Measurements from ENCODE around the gene MARK3. TPM values are rescaled to one million over a fixed set of nuclear protein-coding genes. Genes with fewer than 3 reads are reported as not detected.
A peak's percentile ranks its signal among the peaks of the same experiment; 100 is the strongest.

The MARK3 gene
- total RNA-seq, 1 experiment from 2014 or later: 81.9 TPM

DNA sequence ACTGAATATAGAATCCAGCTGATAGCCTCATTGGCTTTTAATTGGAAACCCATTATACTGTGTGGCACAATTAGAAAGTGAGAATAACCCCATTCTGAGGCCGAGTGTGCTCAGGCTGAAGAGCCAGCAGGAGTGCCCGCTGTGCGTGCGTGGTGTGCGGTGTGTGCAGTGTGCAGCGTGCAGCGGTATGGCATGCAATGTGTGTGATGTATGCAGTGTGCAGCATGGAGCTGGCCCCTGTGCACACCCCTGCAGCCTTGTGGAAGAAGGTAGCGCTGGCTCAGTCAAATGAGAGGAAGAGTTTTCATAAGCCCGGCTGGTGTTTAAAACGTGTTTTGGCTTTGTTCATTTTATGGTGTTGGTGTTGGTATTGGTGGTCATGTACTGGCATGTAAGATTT, 114.5 kb downstream of the MARK3 start:
- H3K27me3 ChIP-seq (ENCODE audit: insufficient read depth, low read length): no peaks in the 10 kb centered on the region
- H4K91ac ChIP-seq (ENCODE audit: insufficient read length, low read depth, low read length): no peak overlapping the region
- no peaks in the 10 kb centered on the region for H4K20me1 ChIP-seq (ENCODE audit: control insufficient read depth, insufficient read depth, insufficient read length)
- TF ChIP-seq, protein P1, sequence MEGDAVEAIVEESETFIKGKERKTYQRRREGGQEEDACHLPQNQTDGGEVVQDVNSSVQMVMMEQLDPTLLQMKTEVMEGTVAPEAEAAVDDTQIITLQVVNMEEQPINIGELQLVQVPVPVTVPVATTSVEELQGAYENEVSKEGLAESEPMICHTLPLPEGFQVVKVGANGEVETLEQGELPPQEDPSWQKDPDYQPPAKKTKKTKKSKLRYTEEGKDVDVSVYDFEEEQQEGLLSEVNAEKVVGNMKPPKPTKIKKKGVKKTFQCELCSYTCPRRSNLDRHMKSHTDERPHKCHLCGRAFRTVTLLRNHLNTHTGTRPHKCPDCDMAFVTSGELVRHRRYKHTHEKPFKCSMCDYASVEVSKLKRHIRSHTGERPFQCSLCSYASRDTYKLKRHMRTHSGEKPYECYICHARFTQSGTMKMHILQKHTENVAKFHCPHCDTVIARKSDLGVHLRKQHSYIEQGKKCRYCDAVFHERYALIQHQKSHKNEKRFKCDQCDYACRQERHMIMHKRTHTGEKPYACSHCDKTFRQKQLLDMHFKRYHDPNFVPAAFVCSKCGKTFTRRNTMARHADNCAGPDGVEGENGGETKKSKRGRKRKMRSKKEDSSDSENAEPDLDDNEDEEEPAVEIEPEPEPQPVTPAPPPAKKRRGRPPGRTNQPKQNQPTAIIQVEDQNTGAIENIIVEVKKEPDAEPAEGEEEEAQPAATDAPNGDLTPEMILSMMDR (conservative IDR thresholded peaks at IDR 0.05): no peak
- no peak overlapping the region for H2BK120ac ChIP-seq (ENCODE audit: low read depth, low read length, poor library complexity, severe bottlenecking)
- no peak overlapping the region for H3K4me2 ChIP-seq (ENCODE audit: insufficient read depth, insufficient read length, low read length)
- WGBS (ENCODE audit: extremely low coverage, insufficient read length, low lambda C conversion rate): no CpG with 5 or more reads among the region's 10 CpGs
- H3K18ac ChIP-seq (ENCODE audit: insufficient read length, low read depth, low read length): no peak overlapping the region
- no peak overlapping the region for H4K5ac ChIP-seq (ENCODE audit: insufficient read length, low read depth, low read length)
- H2AFZ ChIP-seq (ENCODE audit: low read length): no peak overlapping the region
- no peak overlapping the region for H3K4ac ChIP-seq (ENCODE audit: low read depth, low read length)
- H3K4me1 ChIP-seq (ENCODE audit: insufficient read depth, low read length): no peaks in the 10 kb centered on the region
- Mint-ChIP-seq H3K36me3 (ENCODE audit: insufficient read depth in 1 of 3, low read depth in 3 of 3) (peaks cover 25 to 56% (median 52%) of the 10 kb centered on the region in 3 experiments), H3K4me1 (peaks cover 0 to 2% of the 10 kb centered on the region in 2 experiments; a peak in 2 of 4 replicates), H3K4me3 (no peak overlapping the region), H3K27ac (peak overlapping the region in 1 of 3 experiments; percentile 65; a peak in 3 of 7 replicates), H3K27me3 (ENCODE audit: low read depth) (no peaks in the 10 kb centered on the region), H3K9me3 (no peaks in the 10 kb centered on the region)
- DNase-seq: no peak
- no peak overlapping the region for H3K27ac ChIP-seq (ENCODE audit: insufficient read length, low read depth, low read length)
- no peak overlapping the region for H3K56ac ChIP-seq (ENCODE audit: insufficient read length, low read depth, low read length)
- no peak overlapping the region; the same call in 1 of the 2 replicates for H3K14ac ChIP-seq (ENCODE audit: insufficient read depth, low read length)
- H3T11ph ChIP-seq (ENCODE audit: low read length): no peak overlapping the region
- no peak overlapping the region for H2BK5ac ChIP-seq (ENCODE audit: insufficient read length, low read length)
- no peaks in the 10 kb centered on the region for H3K79me1 ChIP-seq (ENCODE audit: insufficient read depth, low read depth, low read length, poor library complexity, severe bottlenecking)
- no peak overlapping the region for H3K9ac ChIP-seq (ENCODE audit: extremely low read depth, insufficient read length, low read length)
- H2AK5ac ChIP-seq (ENCODE audit: insufficient read length, low read length): no peak overlapping the region
- no peak overlapping the region for H2BK12ac ChIP-seq (ENCODE audit: insufficient read length, low read depth, low read length)
- H2BK20ac ChIP-seq (ENCODE audit: low read depth, low read length, poor library complexity, severe bottlenecking): no peak overlapping the region
- H4K8ac ChIP-seq (replicated peaks; ENCODE audit: insufficient read length, low read depth, low read length): no peak overlapping the region
- no peak overlapping the region for H2BK15ac ChIP-seq (ENCODE audit: low read depth, low read length)
- no peaks in the 10 kb centered on the region for H3K79me2 ChIP-seq (ENCODE audit: insufficient read depth, low read length)
- no peaks in the 10 kb centered on the region for H3K9me3 ChIP-seq (ENCODE audit: control insufficient read depth, low read depth, low read length)
- H3K23ac ChIP-seq (ENCODE audit: insufficient read length, low read depth, low read length): no peak overlapping the region
- H3K23me2 ChIP-seq (ENCODE audit: insufficient read length, low read depth, low read length, poor library complexity, severe bottlenecking): no peaks in the 10 kb centered on the region

Data from H9 (cell line).